Mucosa of rectum (tissue), 2 donors: ENCODE data around the gene FAM240A.

ENCODE experiments used
- H3K27ac ChIP-seq, 2 donors: one replicate each; pipeline ENCODE4 v1.7.0; 2013; ENCODE audit warnings: inconsistent platforms in 2 of 2, low read depth in 2 of 2, low read length in 2 of 2
- H3K27me3 ChIP-seq, 2 donors: one replicate each; pipeline ENCODE4 v1.7.0; 2013; ENCODE audit warnings: low read length in 2 of 2; ENCODE audit not compliant: control insufficient read depth in 2 of 2, insufficient read depth in 2 of 2
- H3K36me3 ChIP-seq, 2 donors: one replicate each; pipeline ENCODE4 v1.7.0; 2013; ENCODE audit warnings: low read length in 2 of 2; ENCODE audit not compliant: control insufficient read depth in 2 of 2, insufficient read depth in 2 of 2
- H3K4me1 ChIP-seq, 2 donors: one replicate each; pipeline ENCODE4 v1.7.0; 2013; ENCODE audit warnings: low read length in 2 of 2, mild to moderate bottlenecking in 1 of 2; ENCODE audit not compliant: control insufficient read depth in 2 of 2, insufficient read depth in 2 of 2
- H3K4me3 ChIP-seq, 2 donors: one replicate each; pipeline ENCODE4 v1.7.0; 2013; ENCODE audit warnings: low read length in 2 of 2
- H3K9ac ChIP-seq, 2 donors: one replicate each; pipeline ENCODE4 v1.7.0; 2013; ENCODE audit warnings: low read length in 2 of 2, low read depth in 1 of 2, mild to moderate bottlenecking in 1 of 2
- H3K9me3 ChIP-seq, 2 donors: one replicate each; pipeline ENCODE4 v1.7.0; 2013; ENCODE audit warnings: low read length in 2 of 2; ENCODE audit not compliant: control insufficient read depth in 2 of 2
- donor health status: healthy.
- donor health status: Normal muscosa, but diverticular disease.

FAM240A gene

GRCh38 chr3:46674031-46674845 is 61.9 kb downstream of the FAM240A start:
- Histone ChIP-seq H3K4me3 (no peak overlapping the region), H3K27me3 (no peaks in the 10 kb centered on the region), H3K9me3 (no peaks in the 10 kb centered on the region), H3K4me1 (peaks cover 0 to 3% of the 10 kb centered on the region in 2 donors), H3K9ac (no peak overlapping the region), H3K27ac (no peak overlapping the region), H3K36me3 (peaks cover 10 to 14% of the 10 kb centered on the region in 2 donors)

GRCh38 chr3:46675426-46675825 is 63.1 kb downstream of the FAM240A start:
- Histone ChIP-seq H3K4me3 (no peak overlapping the region), H3K36me3 (peaks cover 11 to 14% of the 10 kb centered on the region in 2 donors), H3K27me3 (no peaks in the 10 kb centered on the region), H3K27ac (no peak overlapping the region), H3K4me1 (peaks cover 0 to 3% of the 10 kb centered on the region in 2 donors), H3K9ac (no peak overlapping the region), H3K9me3 (no peaks in the 10 kb centered on the region)
